ENCODE data around the gene C9orf72.

DNA sequence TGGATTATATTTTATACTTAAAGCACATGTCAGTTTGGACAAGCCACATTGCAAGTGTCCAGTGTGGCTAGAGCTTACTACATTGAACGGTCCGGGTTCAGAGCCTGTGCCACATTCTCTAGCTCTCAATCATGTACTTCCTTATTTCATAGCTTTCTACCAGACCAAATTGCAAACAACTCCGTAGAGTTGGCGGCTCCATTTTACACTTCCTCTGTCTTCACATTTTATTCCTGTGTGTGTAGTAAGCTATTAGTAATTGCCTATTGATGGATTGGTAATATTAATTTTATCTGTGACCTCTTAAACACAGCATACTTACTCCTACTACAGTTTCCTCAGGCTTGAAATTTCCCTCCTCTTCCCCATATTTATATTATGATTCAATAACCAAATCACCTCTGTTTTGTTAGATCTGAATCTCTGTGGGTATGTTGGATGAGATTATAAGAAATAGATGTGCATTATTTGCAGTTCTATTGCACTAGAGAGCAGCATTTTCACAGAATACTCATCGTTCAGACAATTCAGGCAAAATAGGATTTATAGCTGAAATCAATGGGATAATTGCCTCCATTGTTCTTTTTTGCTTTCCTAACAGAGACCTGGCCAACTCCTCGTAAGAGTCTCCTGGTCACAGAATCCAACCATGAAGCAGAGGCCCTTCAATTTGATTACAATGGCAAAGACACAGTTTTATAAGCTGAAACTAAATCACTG is 29.0 kb upstream of the C9orf72 start:
- no peak for TF ChIP-seq EZH2 (IDR thresholded peaks at IDR 0.05; ENCODE audit: low read depth, low read length, severe bottlenecking)
- TF ChIP-seq POLR2AphosphoS5 (IDR thresholded peaks at IDR 0.05; ENCODE audit: low read depth, low read length), result no peak
- no peak for TF ChIP-seq KDM4A (IDR thresholded peaks at IDR 0.05; ENCODE audit: low read depth, low read length, severe bottlenecking)
- TF ChIP-seq, protein P1, sequence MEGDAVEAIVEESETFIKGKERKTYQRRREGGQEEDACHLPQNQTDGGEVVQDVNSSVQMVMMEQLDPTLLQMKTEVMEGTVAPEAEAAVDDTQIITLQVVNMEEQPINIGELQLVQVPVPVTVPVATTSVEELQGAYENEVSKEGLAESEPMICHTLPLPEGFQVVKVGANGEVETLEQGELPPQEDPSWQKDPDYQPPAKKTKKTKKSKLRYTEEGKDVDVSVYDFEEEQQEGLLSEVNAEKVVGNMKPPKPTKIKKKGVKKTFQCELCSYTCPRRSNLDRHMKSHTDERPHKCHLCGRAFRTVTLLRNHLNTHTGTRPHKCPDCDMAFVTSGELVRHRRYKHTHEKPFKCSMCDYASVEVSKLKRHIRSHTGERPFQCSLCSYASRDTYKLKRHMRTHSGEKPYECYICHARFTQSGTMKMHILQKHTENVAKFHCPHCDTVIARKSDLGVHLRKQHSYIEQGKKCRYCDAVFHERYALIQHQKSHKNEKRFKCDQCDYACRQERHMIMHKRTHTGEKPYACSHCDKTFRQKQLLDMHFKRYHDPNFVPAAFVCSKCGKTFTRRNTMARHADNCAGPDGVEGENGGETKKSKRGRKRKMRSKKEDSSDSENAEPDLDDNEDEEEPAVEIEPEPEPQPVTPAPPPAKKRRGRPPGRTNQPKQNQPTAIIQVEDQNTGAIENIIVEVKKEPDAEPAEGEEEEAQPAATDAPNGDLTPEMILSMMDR (IDR thresholded peaks at IDR 0.05; ENCODE audit: control extremely low read depth in 1 of 3, insufficient read depth in 1 of 3, low read depth in 1 of 3, low read length in 3 of 3), result no peak
- TF ChIP-seq EGR1 (IDR thresholded peaks at IDR 0.05; ENCODE audit: borderline replicate concordance, low read depth, low read length), result no peak
- TF ChIP-seq SP1 (IDR thresholded peaks at IDR 0.05; ENCODE audit: low read depth, low read length), result no peak
- TF ChIP-seq SP2 (IDR thresholded peaks at IDR 0.05; ENCODE audit: low read length), result no peak
- no peak for TF ChIP-seq BCL11A (IDR thresholded peaks at IDR 0.05; ENCODE audit: low read depth in 2 of 2, low read length in 2 of 2)
